ENCODE results near the gene NRG3. TPM values are rescaled to one million over a fixed set of nuclear protein-coding genes. Genes with fewer than 3 reads are reported as not detected.

NRG3 gene
- total and polyA plus RNA-seq, 2 of the 8 experiments (the other 6 are each of a cell fraction or from before 2014, with no cell fraction given) = 4.2 to 5.0 TPM

DNA sequence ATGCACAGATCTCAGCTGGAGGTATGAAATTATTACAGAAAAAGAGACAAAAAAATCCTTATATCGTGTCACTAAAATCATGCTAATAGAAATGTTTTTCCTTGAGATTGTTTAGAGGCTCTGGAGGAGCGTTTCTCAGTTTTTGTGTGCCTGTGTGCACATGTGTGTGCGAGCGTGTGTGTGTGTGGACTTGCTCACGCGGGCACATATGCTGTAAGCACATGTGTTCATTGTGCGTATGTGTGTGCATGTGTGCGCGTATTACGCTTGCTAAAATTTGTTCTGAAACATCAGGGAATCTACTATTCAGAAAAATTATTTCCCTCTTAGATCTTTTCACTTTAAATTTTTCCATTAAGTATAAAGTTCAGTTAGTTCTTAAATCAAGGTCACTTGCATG is 1111.2 kb downstream of the NRG3 start:
- Histone ChIP-seq H3K4me2 (ENCODE audit: insufficient read depth in 1 of 2, low read depth in 2 of 2, low read length in 2 of 2) (no peak overlapping the region), H2BK20ac (ENCODE audit: low read length) (no peak overlapping the region), H4K20me1 (replicated peaks in 1 of 2; ENCODE audit: control insufficient read depth in 1 of 2, insufficient read depth in 2 of 2, low read length in 2 of 2) (no peaks in the 10 kb centered on the region), H4K5ac (ENCODE audit: insufficient read length, low read depth, low read length) (no peak overlapping the region), H2BK120ac (replicated peaks; ENCODE audit: low read depth, low read length) (no peak overlapping the region), H3K4me1 (replicated peaks in 1 of 4; ENCODE audit: control insufficient read depth in 3 of 4, insufficient read depth in 4 of 4, low read length in 3 of 4) (no peaks in the 10 kb centered on the region), H4K8ac (ENCODE audit: extremely low read depth, insufficient read depth, low read length) (no peak overlapping the region), H3K9me3 (ENCODE audit: insufficient read depth in 2 of 2, low read depth in 1 of 2, low read length in 1 of 2) (no peaks in the 10 kb centered on the region), H3K27me3 (replicated peaks in 1 of 4; ENCODE audit: control insufficient read depth in 3 of 4, extremely low read depth in 1 of 4, insufficient read depth in 3 of 4, low read length in 3 of 4) (peaks cover 0 to 1% (median 0%) of the 10 kb centered on the region in 4 experiments; a peak in 1 of 7 replicates), H2AFZ (ENCODE audit: low read length) (no peak overlapping the region), H3K79me2 (ENCODE audit: control insufficient read depth in 1 of 2, insufficient read depth in 2 of 2, low read length in 2 of 2) (no peaks in the 10 kb centered on the region), H3K56ac (replicated peaks; ENCODE audit: insufficient read length, low read depth, low read length) (no peak overlapping the region), H3K36me3 (ENCODE audit: control insufficient read depth in 2 of 4, insufficient read depth in 4 of 4, low read length in 3 of 4) (no peaks in the 10 kb centered on the region), H3K4me3 (ENCODE audit: extremely low read depth in 1 of 4, insufficient read depth in 2 of 4, low read depth in 3 of 4, low read length in 4 of 4) (no peak overlapping the region), H3K14ac (ENCODE audit: insufficient read length) (no peak overlapping the region), H4K91ac (replicated peaks; ENCODE audit: insufficient read length, low read length) (no peak overlapping the region), H3K4ac (replicated peaks; ENCODE audit: insufficient read length, low read depth, low read length) (no peak overlapping the region), H2BK5ac (ENCODE audit: low read depth, low read length) (no peak overlapping the region), H2BK15ac (ENCODE audit: low read length) (no peak overlapping the region), H3K27ac (ENCODE audit: low read depth, low read length) (no peak overlapping the region), H2BK12ac (ENCODE audit: low read depth, low read length) (no peak overlapping the region), H3K23me2 (ENCODE audit: low read depth, low read length) (no peaks in the 10 kb centered on the region), H3K23ac (ENCODE audit: insufficient read length) (no peak overlapping the region), H3K9ac (replicated peaks in 1 of 4; ENCODE audit: extremely low read depth in 1 of 4, low read depth in 3 of 4, low read length in 3 of 4) (no peak overlapping the region), H3K79me1 (ENCODE audit: low read depth, low read length) (no peaks in the 10 kb centered on the region), H2AK5ac (ENCODE audit: low read depth, low read length) (no peak overlapping the region), H3K18ac (ENCODE audit: extremely low read depth, low read length) (no peak overlapping the region)
- 93% methylated on average over 10 of the region's 10 CpGs; no CpG with 5 or more reads in 1 of the 2 experiments for WGBS, 2 experiments (ENCODE audit: extremely low coverage in 1 of 2, insufficient coverage in 1 of 2, insufficient read length in 1 of 2, insufficient replicate concordance in 2 of 2, low coverage in 1 of 2, low lambda C conversion rate in 2 of 2, missing lambda C conversion rate in 1 of 2)
- TF ChIP-seq CEBPB (IDR thresholded peaks at IDR 0.05; ENCODE audit: low read depth, low read length) (no peak), SP1 (IDR thresholded peaks at IDR 0.05; ENCODE audit: low read depth, low read length) (no peak), ASH2L (IDR thresholded peaks at IDR 0.05; ENCODE audit: low read length) (no peak), CREB1 (IDR thresholded peaks at IDR 0.05) (no peak), BCL11A (IDR thresholded peaks at IDR 0.05; ENCODE audit: low read depth in 2 of 2, low read length in 2 of 2) (no peak), EP300 (IDR thresholded peaks at IDR 0.05; ENCODE audit: borderline replicate concordance in 1 of 2, low read depth in 2 of 2, low read length in 2 of 2) (no peak), GABPA (IDR thresholded peaks at IDR 0.05; ENCODE audit: borderline replicate concordance, insufficient read depth, low read length) (no peak), RXRA (IDR thresholded peaks at IDR 0.05; ENCODE audit: insufficient read depth, low read depth, low read length) (no peak), SIX5 (IDR thresholded peaks at IDR 0.05; ENCODE audit: low read depth, low read length) (no peak)
- TF ChIP-seq, protein P1, sequence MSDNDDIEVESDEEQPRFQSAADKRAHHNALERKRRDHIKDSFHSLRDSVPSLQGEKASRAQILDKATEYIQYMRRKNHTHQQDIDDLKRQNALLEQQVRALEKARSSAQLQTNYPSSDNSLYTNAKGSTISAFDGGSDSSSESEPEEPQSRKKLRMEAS (IDR thresholded peaks at IDR 0.05) = no peak
- POLR2A ChIA-PET (ENCODE audit: partially characterized antibody) = no interaction called here
- no peak for DNase-seq (ENCODE audit: low read depth in 1 of 2, low spot score in 2 of 2)
- no peak for FAIRE-seq
- CTCF ChIA-PET (ENCODE audit: partially characterized antibody) = no interaction called here
